Hepatocyte (in vitro differentiated cells): ENCODE measurements around the gene MME. TPM values are rescaled to one million over a fixed set of nuclear protein-coding genes. Genes with fewer than 3 reads are reported as not detected.

ENCODE experiments used
- DNase-seq: peaks from one replicate; pipeline ENCODE4 v3.0.0-alpha.2; 2016; ENCODE audit warnings: low spot score
- H2AFZ ChIP-seq: fragments of 200-600 bp; sonication (generic); 2 replicates; pipeline ENCODE4 v1.6.0; 2016; ENCODE audit warnings: antibody characterized with exemption, mild to moderate bottlenecking
- H3K27ac ChIP-seq: fragments of 200-600 bp; sonication (generic); 2 replicates; pipeline ENCODE4 v1.5.1; 2016; ENCODE audit warnings: mild to moderate bottlenecking
- H3K27me3 ChIP-seq: fragments of 200-600 bp; sonication (generic); 2 replicates; pipeline ENCODE4 v1.6.1; 2016
- H3K36me3 ChIP-seq: fragments of 200-600 bp; sonication (generic); replicated peaks from 2 replicates; pipeline ENCODE4 v1.5.1; 2016; ENCODE audit warnings: low read depth; ENCODE audit not compliant: insufficient read depth
- H3K4me1 ChIP-seq: fragments of 200-600 bp; sonication (generic); 2 replicates; pipeline ENCODE4 v1.5.1; 2016; ENCODE audit warnings: mild to moderate bottlenecking, moderate library complexity; ENCODE audit not compliant: insufficient read depth
- H3K4me2 ChIP-seq: fragments of 200-600 bp; sonication (generic); 2 replicates; pipeline ENCODE4 v1.6.0; 2016
- H3K4me3 ChIP-seq: fragments of 200-600 bp; sonication (generic); 2 replicates; pipeline ENCODE4 v1.5.1; 2016; ENCODE audit warnings: mild to moderate bottlenecking
- H3K79me2 ChIP-seq: fragments of 200-600 bp; sonication (generic); 2 replicates; pipeline ENCODE4 v1.6.0; 2017; ENCODE audit warnings: mild to moderate bottlenecking
- H3K9me2 ChIP-seq: fragments of 200-600 bp; sonication (generic); replicated peaks from 2 replicates; pipeline ENCODE4 v1.6.0; 2017; ENCODE audit warnings: mild to moderate bottlenecking; ENCODE audit not compliant: insufficient read depth
- H3K9me3 ChIP-seq: fragments of 200-600 bp; sonication (generic); 2 replicates; pipeline ENCODE4 v1.5.1; 2016; ENCODE audit warnings: low read depth, mild to moderate bottlenecking
- H4K20me1 ChIP-seq: fragments of 200-600 bp; sonication (generic); 2 replicates; pipeline ENCODE4 v1.6.0; 2016; ENCODE audit warnings: mild to moderate bottlenecking; ENCODE audit not compliant: insufficient read depth, poor library complexity, severe bottlenecking
- CTCF ChIP-seq: fragments of 200-600 bp; sonication (generic); IDR thresholded peaks from 2 replicates; pipeline ENCODE4 v1.5.1; 2016; ENCODE audit warnings: antibody characterized with exemption, mild to moderate bottlenecking; ENCODE audit not compliant: poor library complexity
- EZH2 ChIP-seq: fragments of 200-600 bp; sonication (generic); IDR thresholded peaks from 2 replicates; pipeline ENCODE4 v1.6.1; 2016; ENCODE audit warnings: antibody characterized with exemption, mild to moderate bottlenecking, borderline replicate concordance
- EZH2phosphoT487 ChIP-seq: fragments of 200-600 bp; sonication (generic); IDR thresholded peaks from one replicate; pipeline ENCODE4 v1.6.1; 2018; ENCODE audit warnings: antibody characterized with exemption, mild to moderate bottlenecking, low read depth, moderate library complexity; ENCODE audit not compliant: unreplicated experiment, severe bottlenecking
- whole genome bisulfite sequencing: methylation state at CpG from one replicate; pipeline ENCODE4 v1.1.6; 2016; ENCODE audit warnings: low lambda C conversion rate; ENCODE audit errors: missing lambda C conversion rate; 5-methylcytosine and 5-hydroxymethylcytosine counted together
- polyA plus RNA-seq: library from polyadenylated mRNA; unstranded; fragments of >200 nt; fragmentation: Nextera tagmentation; extraction: Ambion mirVana; gene quantifications from 2 replicates; pipeline ENCODE4 v1.2.1, GENCODE V29; 2016
- total RNA-seq: library from RNA; depleted of rRNA; stranded (reverse); fragments of >200 nt; gene quantifications from 2 replicates; pipeline ENCODE4 v1.2.3, GENCODE V29; 2014

The MME gene
- total and polyA plus RNA-seq, 2 experiments from 2014 or later = 135 to 250 TPM

- TF ChIP-seq CTCF = no peak
- TF ChIP-seq EZH2phosphoT487 = no peak
- no peak for TF ChIP-seq EZH2
- WGBS = 94% methylated on average over 7 of the region's 7 CpGs
Measured at GRCh38 chr3:155093261-155093660, 13.1 kb downstream of the MME start.

DNA sequence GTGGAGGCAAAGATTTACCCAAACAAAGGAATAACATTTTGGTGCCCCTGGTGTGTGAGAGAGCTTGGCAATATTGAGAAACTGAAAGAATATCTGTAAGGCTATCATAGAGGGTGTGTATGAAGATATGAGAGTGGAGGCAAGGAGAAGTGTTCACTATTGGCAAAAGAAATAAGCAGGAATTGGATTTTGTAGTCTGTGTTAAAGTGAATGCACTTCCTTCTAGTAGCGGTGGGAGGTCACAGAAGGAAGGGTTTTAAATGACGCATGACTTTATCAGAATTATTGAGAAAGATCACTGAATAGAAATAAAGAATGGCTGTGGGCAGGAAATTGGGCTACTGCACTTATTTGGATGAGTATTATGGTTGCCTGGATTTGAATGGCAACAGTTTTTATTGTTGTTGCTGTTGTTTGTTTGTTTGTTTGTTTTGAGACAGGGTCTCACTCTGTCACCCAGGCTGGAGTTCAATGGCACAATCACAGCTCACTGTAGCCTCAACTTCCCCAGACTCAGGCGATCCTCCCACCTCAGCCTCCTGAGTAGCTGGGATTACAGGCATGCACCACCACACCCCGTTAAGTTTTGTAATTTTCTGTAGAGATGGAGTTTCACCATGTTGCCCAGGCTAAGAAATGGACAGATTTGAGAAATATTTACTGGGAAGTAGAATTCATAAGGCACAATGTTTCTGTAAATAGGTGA lies 16.3 kb downstream of the MME start:
- 98% methylated on average over 4 of the region's 4 CpGs for WGBS
- no peaks in the 10 kb centered on the region for H3K4me1 ChIP-seq
- H4K20me1 ChIP-seq = no peaks in the 10 kb centered on the region
- no peak for TF ChIP-seq EZH2phosphoT487
- TF ChIP-seq EZH2 = no peak
- TF ChIP-seq CTCF = no peak
- H3K9me2 ChIP-seq = no peaks in the 10 kb centered on the region
- no peaks in the 10 kb centered on the region for H3K79me2 ChIP-seq
- H3K36me3 ChIP-seq = no peaks in the 10 kb centered on the region
- no peak overlapping the region for H2AFZ ChIP-seq
- H3K4me2 ChIP-seq = no peak overlapping the region
- no peaks in the 10 kb centered on the region for H3K27me3 ChIP-seq
- H3K9me3 ChIP-seq = no peaks in the 10 kb centered on the region
- DNase-seq = no peak
- H3K4me3 ChIP-seq = no peak overlapping the region
- no peak overlapping the region for H3K27ac ChIP-seq

More at GRCh38 chr3:155093261-155093660, 13.1 kb downstream of the MME start:
- Histone ChIP-seq H3K4me2 (no peak overlapping the region), H3K9me2 (no peaks in the 10 kb centered on the region), H3K4me1 (no peaks in the 10 kb centered on the region), H2AFZ (no peak overlapping the region), H3K4me3 (no peak overlapping the region), H3K9me3 (no peaks in the 10 kb centered on the region), H4K20me1 (no peaks in the 10 kb centered on the region), H3K79me2 (no peaks in the 10 kb centered on the region), H3K27ac (no peak overlapping the region), H3K27me3 (no peaks in the 10 kb centered on the region), H3K36me3 (no peaks in the 10 kb centered on the region)
- DNase-seq = no peak

DNA sequence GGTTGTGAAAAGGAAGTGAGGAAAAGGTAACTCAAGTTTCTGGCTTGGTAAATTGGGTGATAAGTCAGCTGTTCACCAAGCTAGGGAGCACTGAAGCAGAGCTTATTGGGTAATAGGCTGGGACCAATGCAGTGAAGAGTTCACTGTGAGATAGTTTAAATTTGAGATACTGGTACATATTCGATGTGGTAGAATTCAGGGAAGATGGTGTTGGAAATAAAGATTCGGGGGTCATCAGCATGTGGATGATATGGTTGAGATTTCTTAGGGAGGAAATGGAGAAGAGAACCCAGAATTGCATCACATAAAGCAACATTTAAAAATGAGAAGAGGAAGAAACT lies 16.9 kb downstream of the MME start:
- Histone ChIP-seq H4K20me1 (no peaks in the 10 kb centered on the region), H3K27ac (no peak overlapping the region), H3K9me3 (no peaks in the 10 kb centered on the region), H3K36me3 (no peaks in the 10 kb centered on the region), H3K9me2 (no peaks in the 10 kb centered on the region), H2AFZ (no peak overlapping the region), H3K27me3 (no peaks in the 10 kb centered on the region), H3K79me2 (peaks cover 3% of the 10 kb centered on the region), H3K4me3 (no peak overlapping the region), H3K4me2 (no peak overlapping the region), H3K4me1 (no peaks in the 10 kb centered on the region)
- DNase-seq = no peak
- TF ChIP-seq EZH2 = no peak
- TF ChIP-seq EZH2phosphoT487 = no peak
- no peak for TF ChIP-seq CTCF
- 97% methylated on average over 2 of the region's 2 CpGs for WGBS
